SK-N-SH (cell line): ENCODE data around the gene TMEM41B.

Experiments used
- CTCF ChIP-seq: fragments of 200-600 bp; sonication (generic); IDR thresholded peaks from 2 replicates; pipeline ENCODE4 v1.6.1; 2017; ENCODE audit warnings: antibody characterized with exemption, mild to moderate bottlenecking, moderate library complexity
- FOXM1 ChIP-seq: IDR thresholded peaks from 2 replicates; pipeline ENCODE4 v1.4.0; 2012; ENCODE audit warnings: low read depth, mild to moderate bottlenecking
- RAD21 ChIP-seq: IDR thresholded peaks from 2 replicates; pipeline ENCODE4 v1.6.1; 2012; ENCODE audit warnings: mild to moderate bottlenecking, low read length

- TF ChIP-seq RAD21 (no peak), CTCF (no peak), FOXM1 (no peak)
Measured at GRCh38 chr11:9249252-9249651, 65.1 kb downstream of the TMEM41B start.
